Measurements from ENCODE around the gene LEAP2.

The LEAP2 gene

DNA sequence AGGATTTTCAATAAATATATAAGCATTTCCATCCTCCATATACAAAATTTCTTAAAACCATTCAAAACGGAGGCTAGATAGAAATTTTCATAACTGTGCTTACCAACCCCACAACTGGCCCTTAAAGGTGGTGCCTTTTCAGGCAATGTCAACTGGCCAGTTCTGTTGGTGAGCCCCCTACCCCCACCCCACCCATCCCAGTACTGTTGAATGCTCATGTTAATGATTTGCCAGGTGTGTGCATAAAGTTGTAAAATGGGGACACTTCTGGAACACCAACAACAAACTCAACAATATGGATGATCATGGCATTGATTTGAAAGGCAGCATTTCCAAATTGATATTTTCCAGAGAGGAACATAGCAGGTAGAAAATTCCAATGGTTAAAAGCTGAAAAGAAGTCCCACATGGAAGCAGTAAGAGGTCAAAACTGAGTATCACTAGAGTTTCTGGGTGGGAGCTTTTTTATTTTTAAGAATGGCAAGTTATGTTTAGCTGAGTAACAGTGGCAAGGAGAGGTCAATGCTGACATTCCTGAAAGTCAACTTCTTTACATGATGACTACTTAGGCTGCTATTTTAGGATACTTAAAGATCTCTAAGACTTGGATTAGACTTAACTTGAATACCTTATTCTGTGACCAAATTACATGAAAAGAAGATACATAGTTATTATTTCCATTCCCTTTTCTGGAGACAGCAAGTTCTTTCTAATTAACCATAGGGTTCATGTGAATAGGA is 2.7 kb downstream of the LEAP2 start:
- no peak overlapping the region for H3K27ac ChIP-seq
- 0 out of 2 replicates have a peak, but pooled peaks cover 8% of the 10 kb centered on the region for H4K20me1 ChIP-seq
- no peak overlapping the region for H3K9ac ChIP-seq
- no peak overlapping the region for H3K4me2 ChIP-seq
- no peak for TF ChIP-seq Cebpa-rat (IDR thresholded peaks at IDR 0.05)
- H3K27me3 ChIP-seq: no peaks in the 10 kb centered on the region
- H3K4me3 ChIP-seq: no peak overlapping the region
- peaks cover 86% of the 10 kb centered on the region for H3K36me3 ChIP-seq
- no peaks in the 10 kb centered on the region for H3K4me1 ChIP-seq
- H3K9me3 ChIP-seq: no peaks in the 10 kb centered on the region

DNA sequence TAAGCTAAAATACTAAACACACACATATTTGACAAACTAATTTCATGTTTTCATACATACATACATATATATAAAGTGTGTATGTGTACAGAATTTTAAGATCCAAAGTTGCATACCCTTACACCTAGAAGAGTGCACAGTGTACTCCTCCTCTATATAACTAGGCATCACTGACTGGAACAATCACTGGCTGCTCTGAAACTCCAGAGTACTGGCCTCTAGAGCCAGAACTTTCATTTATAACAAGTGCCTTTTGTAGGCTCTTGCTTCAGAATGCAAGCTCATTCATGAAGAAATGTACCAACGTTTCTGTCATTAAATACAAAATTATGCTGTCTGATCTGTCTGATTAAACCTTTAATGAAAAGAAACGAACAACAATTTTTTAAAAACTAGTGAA is 4.0 kb downstream of the LEAP2 start:
- TF ChIP-seq Cebpa-rat (IDR thresholded peaks at IDR 0.05): no peak
- Histone ChIP-seq H3K36me3 (peaks cover 88% of the 10 kb centered on the region), H3K4me2 (no peak overlapping the region), H3K4me1 (no peaks in the 10 kb centered on the region), H3K4me3 (no peak overlapping the region), H4K20me1 (0 out of 2 replicates have a peak, but pooled peaks cover 8% of the 10 kb centered on the region), H3K27me3 (no peaks in the 10 kb centered on the region), H3K9ac (no peak overlapping the region), H3K9me3 (no peaks in the 10 kb centered on the region), H3K27ac (no peak overlapping the region)

DNA sequence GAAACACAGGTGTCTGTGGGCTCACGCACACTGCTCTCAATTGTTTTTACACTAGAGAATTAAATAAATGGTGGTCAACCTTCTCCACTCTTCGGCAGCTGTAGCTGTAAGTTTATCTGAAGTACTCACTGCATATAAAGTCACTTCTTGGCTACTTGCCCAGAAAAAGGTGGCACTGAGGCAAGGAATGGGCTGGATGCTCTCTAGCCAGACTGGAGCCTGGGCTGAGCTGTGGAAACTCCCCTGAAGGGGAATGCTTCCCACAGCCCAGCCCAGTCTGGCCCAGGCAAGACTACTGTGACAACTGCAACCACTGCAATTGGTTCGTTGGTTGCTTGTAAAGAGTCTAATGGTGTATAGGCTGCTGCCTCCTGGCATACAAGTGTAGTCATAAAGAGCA is 4.5 kb downstream of the LEAP2 start:
- H3K9ac ChIP-seq: no peak overlapping the region
- H3K36me3 ChIP-seq: peaks cover 88% of the 10 kb centered on the region
- H3K9me3 ChIP-seq: no peaks in the 10 kb centered on the region
- TF ChIP-seq Cebpa-rat (IDR thresholded peaks at IDR 0.05): no peak
- no peak overlapping the region for H3K4me3 ChIP-seq
- H3K4me2 ChIP-seq: no peak overlapping the region
- H3K4me1 ChIP-seq: no peaks in the 10 kb centered on the region
- no peak overlapping the region for H3K27ac ChIP-seq
- no peaks in the 10 kb centered on the region for H3K27me3 ChIP-seq
- 0 out of 2 replicates have a peak, but pooled peaks cover 8% of the 10 kb centered on the region for H4K20me1 ChIP-seq

DNA sequence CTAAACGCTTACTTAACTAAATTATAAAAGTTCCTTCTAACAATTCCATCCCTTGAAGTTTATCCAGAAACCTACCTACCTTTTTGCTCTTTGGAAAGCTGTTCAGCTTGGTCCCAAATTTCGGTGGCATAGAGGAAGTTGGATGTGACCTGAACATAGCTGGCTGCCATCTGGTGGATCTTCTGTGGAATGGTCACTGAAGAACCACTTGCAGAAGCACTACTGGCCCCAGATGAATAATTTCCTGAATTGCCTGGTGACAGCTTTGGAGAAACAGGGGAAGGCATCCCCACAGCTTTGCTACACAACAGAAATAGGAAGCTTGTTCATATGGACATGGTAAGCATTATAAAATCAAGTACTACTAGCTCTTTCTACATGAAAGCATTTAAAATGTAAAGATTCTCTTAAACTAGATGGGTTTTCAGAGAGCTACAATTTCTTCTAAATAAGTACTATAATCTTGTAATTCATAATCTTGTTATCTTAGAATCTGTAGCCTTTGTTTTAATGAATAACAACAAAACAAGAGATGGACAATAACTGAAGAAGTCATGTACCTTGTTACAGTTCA is 9.9 kb downstream of the LEAP2 start:
- Histone ChIP-seq H3K9ac (no peak overlapping the region), H3K4me3 (no peak overlapping the region), H3K4me1 (no peaks in the 10 kb centered on the region), H4K20me1 (0 out of 2 replicates have a peak, but pooled peaks cover 12% of the 10 kb centered on the region), H3K27ac (no peak overlapping the region), H3K9me3 (no peaks in the 10 kb centered on the region), H3K4me2 (no peak overlapping the region), H3K27me3 (no peaks in the 10 kb centered on the region), H3K36me3 (peaks cover 87% of the 10 kb centered on the region)
- no peak for TF ChIP-seq Cebpa-rat (IDR thresholded peaks at IDR 0.05)

DNA sequence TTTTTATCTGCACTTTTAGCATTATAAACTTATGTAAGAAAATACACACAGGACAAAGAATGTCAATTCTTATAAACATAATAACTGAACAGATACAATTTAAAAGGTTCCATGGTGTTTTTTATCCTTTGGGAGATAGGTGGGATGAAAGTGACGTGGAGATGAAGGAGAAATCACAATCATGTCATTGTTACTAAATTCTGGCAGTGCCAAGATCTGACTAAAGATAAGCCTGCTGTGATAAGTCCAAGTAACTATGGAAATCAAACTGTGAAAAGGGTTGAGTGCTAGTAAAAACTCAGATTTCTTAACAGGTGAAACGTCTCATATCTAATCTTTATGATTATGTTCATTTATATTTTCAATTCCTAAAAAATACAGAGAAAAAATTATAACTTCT is 11.1 kb downstream of the LEAP2 start:
- Histone ChIP-seq H3K4me2 (no peak overlapping the region), H3K4me1 (no peaks in the 10 kb centered on the region), H4K20me1 (0 out of 2 replicates have a peak, but pooled peaks cover 10% of the 10 kb centered on the region), H3K9ac (no peak overlapping the region), H3K27me3 (no peaks in the 10 kb centered on the region), H3K9me3 (no peaks in the 10 kb centered on the region), H3K27ac (no peak overlapping the region), H3K4me3 (no peak overlapping the region), H3K36me3 (peaks cover 87% of the 10 kb centered on the region)
- TF ChIP-seq Cebpa-rat (IDR thresholded peaks at IDR 0.05): no peak

DNA sequence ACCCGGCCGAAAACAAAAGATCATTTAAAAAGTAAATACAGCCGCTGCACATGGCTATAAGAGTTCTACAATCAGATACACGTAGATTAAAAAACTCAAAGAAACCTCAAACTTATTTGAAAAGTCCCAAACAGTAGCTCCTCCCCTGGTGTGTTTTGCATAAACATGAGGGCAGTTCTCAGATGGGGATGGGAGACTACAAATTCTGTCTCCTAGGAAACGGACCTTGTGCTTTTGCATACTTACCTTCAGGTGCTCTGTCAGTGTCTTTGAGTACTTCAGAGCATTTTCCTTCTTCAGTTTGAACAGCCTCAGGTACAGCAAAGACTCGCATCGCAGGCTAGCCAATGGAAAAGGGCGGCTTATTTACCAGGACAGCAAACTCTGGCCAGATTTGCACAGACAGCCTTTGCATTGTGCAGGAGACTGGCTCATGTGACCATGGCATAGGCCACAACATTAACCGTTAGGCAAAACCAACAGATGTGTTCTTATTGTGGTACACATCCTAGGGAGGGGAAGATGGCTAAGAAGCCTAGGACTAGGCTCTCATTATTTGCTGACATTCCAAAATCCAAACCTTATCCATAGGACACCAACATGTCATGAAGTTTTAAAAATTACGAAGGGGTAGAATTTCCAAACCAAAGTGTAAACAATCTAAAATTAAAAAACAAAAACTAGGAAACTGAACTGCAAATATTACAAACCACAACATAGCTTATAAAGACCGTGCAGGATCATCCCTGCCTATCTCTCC is 12.8 kb downstream of the LEAP2 start:
- H3K9ac ChIP-seq: no peak overlapping the region
- H3K27ac ChIP-seq: no peak overlapping the region
- no peaks in the 10 kb centered on the region for H3K27me3 ChIP-seq
- TF ChIP-seq Cebpa-rat (IDR thresholded peaks at IDR 0.05): no peak
- H3K9me3 ChIP-seq: no peaks in the 10 kb centered on the region
- peaks cover 84% of the 10 kb centered on the region for H3K36me3 ChIP-seq
- no peaks in the 10 kb centered on the region for H3K4me1 ChIP-seq
- 0 out of 2 replicates have a peak, but pooled peaks cover 4% of the 10 kb centered on the region for H4K20me1 ChIP-seq
- no peak overlapping the region for H3K4me2 ChIP-seq
- H3K4me3 ChIP-seq: no peak overlapping the region

DNA sequence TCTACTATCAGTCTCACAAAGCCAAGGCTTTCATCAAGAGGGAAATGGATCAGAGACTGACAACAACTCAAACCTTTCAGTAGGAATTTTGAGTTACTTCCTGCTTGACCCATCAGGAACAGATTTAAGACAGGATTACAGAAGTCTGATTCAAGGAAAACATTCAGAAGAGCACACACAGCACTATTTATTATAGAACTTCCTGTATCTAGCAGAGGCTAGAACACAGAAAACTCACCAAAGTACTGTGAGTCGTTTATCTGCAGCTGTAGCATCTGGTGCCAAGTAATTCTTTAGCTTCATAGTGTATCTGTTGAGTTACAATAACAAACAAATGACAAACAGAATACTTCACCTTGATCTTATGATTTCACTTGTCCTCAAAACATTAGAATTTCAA is 13.8 kb downstream of the LEAP2 start:
- peaks cover 82% of the 10 kb centered on the region for H3K36me3 ChIP-seq

DNA sequence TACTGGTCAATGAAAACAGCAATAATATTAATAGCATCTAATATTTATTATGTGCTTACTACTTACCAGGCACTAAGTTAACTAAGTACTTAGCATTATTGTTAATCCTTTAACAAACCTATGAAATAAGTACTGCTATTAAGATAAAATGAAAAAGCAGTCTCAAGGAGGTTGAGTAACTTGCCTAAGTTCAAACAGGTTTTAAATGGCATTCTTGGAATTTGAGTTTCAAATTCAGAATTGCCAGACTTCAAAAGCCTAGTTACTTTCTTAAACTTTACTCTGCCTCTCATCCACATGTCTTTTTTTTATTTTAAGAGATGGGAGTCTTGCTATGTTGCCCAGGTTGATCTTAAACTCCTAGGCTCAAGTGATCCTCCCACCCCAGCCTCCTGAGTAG is 16.0 kb downstream of the LEAP2 start:
- Histone ChIP-seq H3K9ac (no peak overlapping the region), H3K36me3 (peaks cover 87% of the 10 kb centered on the region), H3K27me3 (no peaks in the 10 kb centered on the region), H4K20me1 (peaks cover 19% of the 10 kb centered on the region), H3K27ac (no peak overlapping the region), H3K4me1 (no peaks in the 10 kb centered on the region), H3K4me3 (no peak overlapping the region), H3K4me2 (no peak overlapping the region), H3K9me3 (no peaks in the 10 kb centered on the region)
- TF ChIP-seq Cebpa-rat (IDR thresholded peaks at IDR 0.05): no peak

More for the DNA sequence above, 13.8 kb downstream of the LEAP2 start:
- Histone ChIP-seq H3K27me3 (no peaks in the 10 kb centered on the region), H3K4me3 (no peak overlapping the region), H3K27ac (no peak overlapping the region), H4K20me1 (peaks cover 8% of the 10 kb centered on the region; the same call in 1 of the 2 replicates), H3K9me3 (no peaks in the 10 kb centered on the region), H3K4me1 (no peaks in the 10 kb centered on the region), H3K9ac (no peak overlapping the region), H3K4me2 (no peak overlapping the region)
- no peak for TF ChIP-seq Cebpa-rat (IDR thresholded peaks at IDR 0.05)

DNA sequence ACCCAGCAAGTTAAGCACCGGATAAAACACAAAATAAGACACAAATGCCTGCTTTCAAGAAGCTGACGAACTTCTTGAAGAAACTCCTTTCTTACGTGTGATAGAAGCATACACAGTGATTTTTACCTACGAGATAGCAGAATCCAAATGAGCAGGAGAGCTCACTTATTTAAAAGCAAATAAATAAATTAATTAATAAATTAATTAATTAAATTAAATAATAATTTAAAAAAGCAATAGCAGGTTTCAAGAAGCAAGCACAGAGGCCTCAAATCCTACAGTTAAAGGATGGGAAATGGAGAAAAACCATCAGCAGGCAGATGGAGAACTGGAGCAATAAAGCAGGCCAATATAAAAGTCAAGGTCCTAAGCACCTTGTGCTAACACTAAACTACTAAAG is 17.3 kb downstream of the LEAP2 start:
- H4K20me1 ChIP-seq: peaks cover 27% of the 10 kb centered on the region
- no peaks in the 10 kb centered on the region for H3K4me1 ChIP-seq
- no peak overlapping the region for H3K27ac ChIP-seq
- H3K27me3 ChIP-seq: no peaks in the 10 kb centered on the region
- no peak overlapping the region for H3K9ac ChIP-seq
- no peak overlapping the region for H3K4me2 ChIP-seq
- TF ChIP-seq Cebpa-rat (IDR thresholded peaks at IDR 0.05): no peak
- H3K4me3 ChIP-seq: no peak overlapping the region
- H3K9me3 ChIP-seq: no peaks in the 10 kb centered on the region
- H3K36me3 ChIP-seq: peaks cover 94% of the 10 kb centered on the region

All from BLaER1 (cell line).